HEK293 (cell line): Measurements from ENCODE around the gene INPP5D.

Source experiments
- ATF2 ChIP-seq: fragments of 450-650 bp; formaldehyde crosslinking; IDR thresholded peaks from 2 replicates; pipeline ENCODE4 v1.5.1; 2016; ENCODE audit warnings: missing biosample characterization, missing genetic modification characterization, low read depth
- CTCF ChIP-seq: fragments of 450-650 bp; formaldehyde crosslinking; IDR thresholded peaks from 2 replicates; pipeline ENCODE4 v1.5.1; 2016; ENCODE audit warnings: missing biosample characterization, missing genetic modification characterization
- IKZF3 ChIP-seq: fragments of 450-650 bp; IDR thresholded peaks from 2 replicates; pipeline ENCODE4 v1.5.0; 2018; ENCODE audit warnings: missing biosample characterization, mild to moderate bottlenecking, missing genetic modification characterization, moderate library complexity
- MEIS1 ChIP-seq: sonication (generic); formaldehyde crosslinking; IDR thresholded peaks from 2 replicates; pipeline ENCODE4 v1.8.1; 2022; ENCODE audit warnings: missing genetic modification reagents, mild to moderate bottlenecking, borderline replicate concordance
- YY1 ChIP-seq: fragments of 450-650 bp; formaldehyde crosslinking; IDR thresholded peaks from 2 replicates; pipeline ENCODE4 v1.5.1; 2018; ENCODE audit warnings: missing biosample characterization, missing genetic modification characterization
- ZBTB48 ChIP-seq: fragments of 450-650 bp; formaldehyde crosslinking; IDR thresholded peaks from 2 replicates; pipeline ENCODE4 v1.5.1; 2016; ENCODE audit warnings: missing biosample characterization, missing genetic modification characterization
- ZNF223 ChIP-seq: fragments of 450-650 bp; formaldehyde crosslinking; IDR thresholded peaks from 2 replicates; pipeline ENCODE4 v1.5.1; 2016; ENCODE audit warnings: missing biosample characterization, missing genetic modification characterization
- ZNF24 ChIP-seq: fragments of 450-650 bp; formaldehyde crosslinking; IDR thresholded peaks from 2 replicates; pipeline ENCODE4 v1.5.1; 2016; ENCODE audit warnings: missing biosample characterization, missing genetic modification characterization
- ZNF302 ChIP-seq: fragments of 450-650 bp; formaldehyde crosslinking; IDR thresholded peaks from 2 replicates; pipeline ENCODE4 v1.5.1; 2016; ENCODE audit warnings: missing biosample characterization, missing genetic modification characterization, low read depth
- ZNF549 ChIP-seq: fragments of 450-650 bp; IDR thresholded peaks from 2 replicates; pipeline ENCODE4 v1.5.1; 2018; ENCODE audit warnings: missing biosample characterization, missing genetic modification characterization, mild to moderate bottlenecking, inconsistent platforms, moderate library complexity
- ZNF704 ChIP-seq: fragments of 450-650 bp; formaldehyde crosslinking; IDR thresholded peaks from 2 replicates; pipeline ENCODE4 v1.5.1; 2016; ENCODE audit warnings: missing biosample characterization, missing genetic modification characterization
- ZNF843 ChIP-seq: fragments of 450-650 bp; formaldehyde crosslinking; IDR thresholded peaks from 2 replicates; pipeline ENCODE4 v1.5.1; 2016; ENCODE audit warnings: missing biosample characterization, missing genetic modification characterization
- ZSCAN18 ChIP-seq: fragments of 450-650 bp; formaldehyde crosslinking; IDR thresholded peaks from 2 replicates; pipeline ENCODE4 v1.5.1; 2016; ENCODE audit warnings: missing biosample characterization, missing genetic modification characterization

- TF ChIP-seq ZNF302 (tag by site-specific recombination): no peak
- TF ChIP-seq ATF2: no peak
- TF ChIP-seq CTCF (tag by site-specific recombination): no peak
- no peak for TF ChIP-seq ZBTB48
- no peak for TF ChIP-seq ZNF704 (tag by site-specific recombination)
- TF ChIP-seq ZNF549 (tag by site-specific recombination): no peak
- no peak for TF ChIP-seq ZNF24 (tag by site-specific recombination)
- no peak for TF ChIP-seq ZNF843
- no peak for TF ChIP-seq ZSCAN18
- TF ChIP-seq IKZF3 (tag by site-specific recombination): no peak
- no peak for TF ChIP-seq ZNF223 (tag by site-specific recombination)
- no peak for TF ChIP-seq YY1 (tag by site-specific recombination)
- TF ChIP-seq MEIS1 (CRISPR knock-in tag): no peak
These were observed 24.5 kb upstream of the INPP5D start for GRCh38 chr2:233035426-233036161.
